NT2/D1 (cell line): Measurements from ENCODE around the gene ADORA1.

ENCODE experiments used
- DNase-seq: peaks from one replicate; pipeline ENCODE4 v3.0.0-alpha.2; 2011; ENCODE audit warnings: low read depth, low spot score
- H3K27me3 ChIP-seq: 2 replicates; pipeline ENCODE4 v1.6.0; 2011; ENCODE audit warnings: mild to moderate bottlenecking; ENCODE audit not compliant: insufficient read length, insufficient read depth
- H3K36me3 ChIP-seq: 2 replicates; pipeline ENCODE4 v1.6.1; 2011; ENCODE audit warnings: mild to moderate bottlenecking, low read length, mixed read lengths; ENCODE audit not compliant: insufficient read depth, insufficient read length
- H3K4me1 ChIP-seq: 2 replicates; pipeline ENCODE4 v1.5.1; 2011; ENCODE audit not compliant: insufficient read depth, insufficient read length
- H3K4me3 ChIP-seq: 2 replicates; pipeline ENCODE4 v1.5.1; 2011; ENCODE audit warnings: low read depth; ENCODE audit not compliant: insufficient read length
- H3K9ac ChIP-seq: 2 replicates; pipeline ENCODE4 v1.6.0; 2011; ENCODE audit warnings: low read depth; ENCODE audit not compliant: insufficient read length
- H3K9me3 ChIP-seq: 2 replicates; pipeline ENCODE4 v1.5.1; 2011; ENCODE audit warnings: mild to moderate bottlenecking, low read length; ENCODE audit not compliant: insufficient read depth
- SUZ12 ChIP-seq: IDR thresholded peaks from 2 replicates; pipeline ENCODE4 v1.6.1; 2011; ENCODE audit not compliant: insufficient read length, insufficient read depth; ENCODE audit errors: extremely low read depth
- YY1 ChIP-seq: IDR thresholded peaks from 2 replicates; pipeline ENCODE4 v1.6.1; 2011; ENCODE audit not compliant: insufficient read length, insufficient read depth
- ZNF274 ChIP-seq: IDR thresholded peaks from 2 replicates; pipeline ENCODE4 v1.6.1; 2011; ENCODE audit warnings: mild to moderate bottlenecking, low read depth, low read length

Gene ADORA1

GRCh38 chr1:203083463-203083921 is 44.0 kb upstream of the ADORA1 start:
- H3K4me1 ChIP-seq = peaks cover 27% of the 10 kb centered on the region
- no peaks in the 10 kb centered on the region for H3K36me3 ChIP-seq
- no peak for TF ChIP-seq YY1
- no peak for TF ChIP-seq ZNF274
- no peak for TF ChIP-seq SUZ12
- DNase-seq = no peak
- no peak overlapping the region for H3K4me3 ChIP-seq
- H3K27me3 ChIP-seq = no peaks in the 10 kb centered on the region
- no peak overlapping the region for H3K9ac ChIP-seq
- no peaks in the 10 kb centered on the region for H3K9me3 ChIP-seq

DNA sequence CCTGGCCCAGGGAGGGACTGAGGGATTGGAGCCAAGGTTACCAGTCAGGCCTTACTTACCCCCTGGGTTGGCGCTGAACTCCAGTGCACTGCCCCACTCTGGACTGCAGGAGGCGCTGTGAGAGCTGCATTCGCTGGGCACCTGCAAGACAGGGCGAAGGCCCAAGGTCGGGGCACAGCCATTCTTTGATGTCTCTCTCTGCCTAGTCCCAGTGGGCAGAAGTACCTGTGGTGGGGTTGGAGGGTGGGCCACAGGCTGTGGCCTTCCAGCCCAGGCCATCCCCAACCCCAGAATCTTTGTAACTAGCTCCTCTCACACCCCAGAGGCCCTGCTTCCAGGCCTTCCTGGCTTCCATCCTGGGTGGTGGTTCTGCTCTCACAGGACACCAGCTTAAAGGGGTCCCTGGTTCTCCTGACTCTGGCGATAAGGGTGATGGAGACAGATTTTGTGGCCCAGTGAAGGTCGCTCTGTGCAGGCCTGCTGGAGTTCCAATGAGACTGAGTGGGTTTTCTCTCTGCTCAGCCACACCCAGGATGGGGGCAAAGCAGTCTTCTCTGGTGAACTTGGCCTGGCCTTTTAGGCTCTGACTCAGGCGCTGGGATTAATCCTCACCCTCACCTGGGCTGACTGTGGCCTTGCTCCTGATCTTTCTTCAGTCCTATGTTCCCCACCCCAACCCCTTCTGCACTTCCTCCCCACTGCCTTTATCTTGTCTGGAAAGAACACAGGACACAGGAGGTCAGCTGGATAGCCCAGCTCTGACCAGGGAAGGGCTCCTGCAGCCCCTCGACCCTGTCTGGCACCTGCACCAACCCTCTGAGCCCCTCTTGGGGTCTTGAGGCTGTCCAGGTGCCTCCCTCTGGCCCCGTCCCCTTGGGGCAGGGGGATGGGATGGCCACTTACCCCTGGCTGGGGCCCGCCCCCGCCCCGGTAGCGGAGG is 42.7 kb upstream of the ADORA1 start:
- TF ChIP-seq YY1 (no peak), ZNF274 (no peak), SUZ12 (no peak)
- H3K4me3 ChIP-seq = no peak overlapping the region
- H3K9ac ChIP-seq = no peak overlapping the region
- no peaks in the 10 kb centered on the region for H3K9me3 ChIP-seq
- no peaks in the 10 kb centered on the region for H3K36me3 ChIP-seq
- no peaks in the 10 kb centered on the region for H3K27me3 ChIP-seq
- DNase-seq = peak; percentile 32
- H3K4me1 ChIP-seq = peaks cover 27% of the 10 kb centered on the region

- peaks cover 27% of the 10 kb centered on the region for H3K4me1 ChIP-seq
- no peak for DNase-seq
- no peaks in the 10 kb centered on the region for H3K36me3 ChIP-seq
- no peak within 1 kb of the TSS for H3K4me3 ChIP-seq
- no peak within 1 kb of the TSS for H3K9ac ChIP-seq
- H3K27me3 ChIP-seq = no peaks in the 10 kb centered on the region
- H3K9me3 ChIP-seq = no peaks in the 10 kb centered on the region
- TF ChIP-seq YY1 (no peak), SUZ12 (no peak), ZNF274 (no peak)
These were observed 41.8 kb upstream of the ADORA1 start, which contains the start of gene MYOG for GRCh38 chr1:203085528-203086406. TSS of gene MYOG (minus strand) at chr1:203086012. CDS start at chr1:203085961, 51 bp downstream.

DNA sequence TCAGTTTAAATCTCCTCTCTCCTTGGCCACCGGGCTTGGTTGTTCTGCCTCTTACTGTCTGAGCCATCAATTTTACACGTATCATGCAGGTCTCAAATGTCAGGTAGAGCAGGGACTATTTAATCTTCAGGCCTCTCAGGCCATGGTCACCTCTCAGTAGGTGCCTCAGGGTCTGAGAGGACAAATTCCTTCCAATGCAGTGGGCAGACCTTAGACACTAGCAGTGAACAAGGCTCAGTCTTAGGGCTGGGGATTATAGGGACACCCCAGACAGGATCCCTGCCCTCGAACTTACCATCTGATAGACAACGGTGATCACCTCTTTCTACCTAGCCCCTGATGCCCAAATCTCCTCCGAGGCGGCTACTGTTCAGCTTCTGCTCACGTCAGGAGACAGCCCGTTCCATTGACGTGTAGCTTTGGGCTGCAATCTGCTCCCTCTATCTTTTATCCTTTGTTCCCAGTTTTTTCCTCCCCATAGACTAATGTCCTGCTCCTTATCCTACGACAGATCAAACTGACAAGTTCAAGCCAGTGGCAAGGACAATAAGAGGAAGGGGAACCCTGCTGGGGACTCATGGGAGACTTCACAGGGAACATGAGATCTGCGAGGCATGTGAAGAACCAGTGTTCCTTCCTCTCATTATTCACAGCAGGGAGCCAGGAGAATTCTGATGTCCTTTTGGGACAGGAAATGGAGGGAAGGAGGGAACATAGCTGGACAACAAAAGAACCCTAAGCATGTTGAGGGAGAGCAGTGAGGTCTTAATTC is 40.3 kb upstream of the ADORA1 start:
- Histone ChIP-seq H3K27me3 (no peaks in the 10 kb centered on the region), H3K36me3 (no peaks in the 10 kb centered on the region), H3K9ac (no peak overlapping the region), H3K4me1 (peaks cover 18% of the 10 kb centered on the region), H3K4me3 (no peak overlapping the region), H3K9me3 (no peaks in the 10 kb centered on the region)
- TF ChIP-seq SUZ12 = no peak
- no peak for TF ChIP-seq ZNF274
- no peak for TF ChIP-seq YY1
- peak; percentile 27 for DNase-seq

- TF ChIP-seq SUZ12 = no peak
- no peak for TF ChIP-seq YY1
- TF ChIP-seq ZNF274 = no peak
- Histone ChIP-seq H3K4me3 (no peak overlapping the region), H3K9me3 (no peaks in the 10 kb centered on the region), H3K9ac (no peak overlapping the region), H3K36me3 (no peaks in the 10 kb centered on the region), H3K4me1 (peaks cover 12% of the 10 kb centered on the region), H3K27me3 (no peaks in the 10 kb centered on the region)
- no peak for DNase-seq
These were observed 39.1 kb upstream of the ADORA1 start for GRCh38 chr1:203088441-203088840.

DNA sequence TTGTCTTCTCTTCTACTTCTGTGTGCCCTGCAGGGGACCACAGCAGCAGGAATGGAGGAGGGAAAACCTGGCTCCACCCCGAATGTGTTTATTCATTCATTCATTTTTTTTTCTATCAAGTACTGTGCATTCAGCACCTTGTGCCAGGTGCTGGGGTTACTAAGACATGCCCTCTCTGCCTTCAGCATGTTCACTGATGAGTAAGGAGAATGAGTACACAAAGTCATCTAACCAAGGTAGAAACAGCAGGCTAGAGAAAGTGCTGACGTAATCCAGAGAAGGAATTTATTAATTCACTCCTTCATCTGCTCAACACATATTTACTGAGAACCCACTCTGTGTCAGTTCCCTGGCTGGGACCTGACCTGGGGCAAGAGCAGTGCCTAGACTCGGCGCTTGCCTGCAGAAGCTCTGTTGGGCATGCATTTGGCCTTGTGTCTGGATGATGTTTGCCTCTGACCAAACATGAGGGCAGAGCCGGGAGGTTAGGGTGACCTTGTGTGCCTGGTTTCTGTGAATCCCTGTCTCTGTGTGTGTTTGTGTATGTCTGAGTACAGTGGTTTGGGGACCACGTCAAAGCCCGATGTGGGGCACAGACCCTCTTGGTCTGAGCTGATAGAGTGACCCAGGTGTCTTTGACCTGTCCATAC is 38.4 kb upstream of the ADORA1 start:
- no peak for DNase-seq
- peaks cover 11% of the 10 kb centered on the region for H3K4me1 ChIP-seq
- H3K27me3 ChIP-seq = no peaks in the 10 kb centered on the region

More for the DNA sequence above, 38.4 kb upstream of the ADORA1 start:
- Histone ChIP-seq H3K36me3 (no peaks in the 10 kb centered on the region), H3K9me3 (peaks cover 4% of the 10 kb centered on the region; the same call in 1 of the 2 replicates), H3K9ac (no peak overlapping the region), H3K4me3 (no peak overlapping the region)
- TF ChIP-seq SUZ12 (no peak), YY1 (no peak), ZNF274 (no peak)
